Upper lobe of left lung (tissue), 4 donors: ENCODE measurements around the gene CSNK1G3.

Source experiments
- POLR2A ChIP-seq, 4 donors: fragments of 450-650 bp; IDR thresholded peaks; one replicate each; pipeline ENCODE4 v1.5.1; 2016 to 2017; ENCODE audit warnings: antibody characterized with exemption in 4 of 4, mild to moderate bottlenecking in 2 of 4
- TF ChIP-seq, protein P1 (sequence below), 6 experiments: fragments of 450-650 bp in 4 of 6; fragments of 200-600 bp in 2 of 6; sonication (generic) in 2 of 6; IDR thresholded peaks; one replicate each; pipeline ENCODE4 v1.5.1; 2016 to 2019; ENCODE audit warnings: antibody characterized with exemption in 6 of 6

DNA sequence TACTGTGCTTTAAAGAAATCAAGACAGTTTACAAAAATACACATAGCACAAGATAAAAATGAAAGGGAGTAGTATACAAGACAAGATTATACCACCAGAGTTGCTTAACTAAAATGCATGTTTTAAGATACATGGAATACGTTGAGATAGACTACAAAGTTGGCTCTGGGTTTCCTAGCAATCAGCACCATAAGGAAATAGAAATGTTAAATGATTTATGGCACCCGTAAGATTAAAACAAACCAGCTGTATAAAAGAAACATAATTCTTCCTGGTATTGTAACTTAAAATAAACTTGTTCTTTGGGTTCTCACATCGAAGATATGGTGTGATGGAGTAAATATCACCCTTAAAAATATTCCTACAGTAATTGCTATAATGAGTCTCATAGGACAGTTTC, 9.9 kb upstream of the CSNK1G3 start:
- TF ChIP-seq, protein P1, sequence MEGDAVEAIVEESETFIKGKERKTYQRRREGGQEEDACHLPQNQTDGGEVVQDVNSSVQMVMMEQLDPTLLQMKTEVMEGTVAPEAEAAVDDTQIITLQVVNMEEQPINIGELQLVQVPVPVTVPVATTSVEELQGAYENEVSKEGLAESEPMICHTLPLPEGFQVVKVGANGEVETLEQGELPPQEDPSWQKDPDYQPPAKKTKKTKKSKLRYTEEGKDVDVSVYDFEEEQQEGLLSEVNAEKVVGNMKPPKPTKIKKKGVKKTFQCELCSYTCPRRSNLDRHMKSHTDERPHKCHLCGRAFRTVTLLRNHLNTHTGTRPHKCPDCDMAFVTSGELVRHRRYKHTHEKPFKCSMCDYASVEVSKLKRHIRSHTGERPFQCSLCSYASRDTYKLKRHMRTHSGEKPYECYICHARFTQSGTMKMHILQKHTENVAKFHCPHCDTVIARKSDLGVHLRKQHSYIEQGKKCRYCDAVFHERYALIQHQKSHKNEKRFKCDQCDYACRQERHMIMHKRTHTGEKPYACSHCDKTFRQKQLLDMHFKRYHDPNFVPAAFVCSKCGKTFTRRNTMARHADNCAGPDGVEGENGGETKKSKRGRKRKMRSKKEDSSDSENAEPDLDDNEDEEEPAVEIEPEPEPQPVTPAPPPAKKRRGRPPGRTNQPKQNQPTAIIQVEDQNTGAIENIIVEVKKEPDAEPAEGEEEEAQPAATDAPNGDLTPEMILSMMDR (IDR thresholded peaks at IDR 0.05): no peak
- no peak for TF ChIP-seq POLR2A (IDR thresholded peaks at IDR 0.05)
